RPMI8226 (cell line): ENCODE data around the gene TTYH1.
A peak's percentile ranks its signal among the peaks of the same experiment; 100 is the strongest.
"Not testable (repeated sequence)": the region's sequence is repeated elsewhere in the genome, so short reads cannot be mapped to it uniquely, and the experiment has no call there.

Experiments
- DNase-seq: peaks from one replicate; pipeline ENCODE4 v3.0.0-alpha.2; 2015

TTYH1 gene

GRCh38 chr19:54415208-54415900 lies at the start of gene TTYH1:
Gene TTYH1, plus strand, starts transcription at chr19:54415464. Its CDS starts 89 bp downstream, at chr19:54415553.
- DNase-seq: peak; percentile 52

- DNase-seq: not testable (repeated sequence)
These were observed 49.5 kb upstream of the TTYH1 start for GRCh38 chr19:54365798-54366197.

- DNase-seq: peak; percentile 56
These were observed 48.5 kb upstream of the TTYH1 start for GRCh38 chr19:54366811-54367210.

GRCh38 chr19:54369082-54369687 lies 46.1 kb upstream of the TTYH1 start:
- DNase-seq: peak; percentile 45

- not testable (repeated sequence) for DNase-seq
These were observed 45.4 kb upstream of the TTYH1 start for GRCh38 chr19:54369688-54370433.

GRCh38 chr19:54370434-54370796 lies 44.8 kb upstream of the TTYH1 start:
- peak; percentile 83 for DNase-seq

GRCh38 chr19:54371453-54371852 lies 43.8 kb upstream of the TTYH1 start:
- DNase-seq: not testable (repeated sequence)

GRCh38 chr19:54373781-54374631 lies 41.3 kb upstream of the TTYH1 start:
- DNase-seq: peak; percentile 82

- DNase-seq: not testable (repeated sequence)
These were observed 39.9 kb upstream of the TTYH1 start for GRCh38 chr19:54375181-54375938.

- no peak for DNase-seq
These were observed 38.5 kb upstream of the TTYH1 start for GRCh38 chr19:54376610-54377285.

GRCh38 chr19:54379187-54379678 lies 36.0 kb upstream of the TTYH1 start:
- DNase-seq: no peak

- DNase-seq: no peak
These were observed 34.4 kb upstream of the TTYH1 start for GRCh38 chr19:54380897-54381296.

GRCh38 chr19:54382041-54382440 lies 33.2 kb upstream of the TTYH1 start:
- DNase-seq: not testable (repeated sequence)

GRCh38 chr19:54383330-54383729 lies 31.9 kb upstream of the TTYH1 start:
- DNase-seq: peak; percentile 81

GRCh38 chr19:54387991-54388801 lies 27.1 kb upstream of the TTYH1 start:
- DNase-seq: peak; percentile 94

- no peak for DNase-seq
These were observed 26.5 kb upstream of the TTYH1 start for GRCh38 chr19:54388802-54389139.

- DNase-seq: no peak
These were observed 25.7 kb upstream of the TTYH1 start for GRCh38 chr19:54389553-54389952.

GRCh38 chr19:54390942-54391577 lies 24.2 kb upstream of the TTYH1 start:
- peak; percentile 78 for DNase-seq

GRCh38 chr19:54391589-54392061 lies 23.6 kb upstream of the TTYH1 start:
- DNase-seq: peak; percentile 43

- no peak for DNase-seq
These were observed 23.2 kb upstream of the TTYH1 start for GRCh38 chr19:54392105-54392504.
